NCI-H526 treated with DMSO at 0.1 percent for 48 hours (cell line): ENCODE measurements around the gene S1PR2.
"Not testable (repeated sequence)": the region's sequence is repeated elsewhere in the genome, so short reads cannot be mapped to it uniquely, and the experiment has no call there.

Experiments used
- DNase-seq: peaks from one replicate; lab custom pipeline; 2025; lab: John Stamatoyannopoulos, UW

S1PR2 gene

GRCh38 chr19:10190026-10190425, 41.1 kb downstream of the S1PR2 start:
- no peak for DNase-seq

GRCh38 chr19:10189616-10190015, 41.5 kb downstream of the S1PR2 start:
- DNase-seq, result no peak

- DNase-seq, result no peak
These were observed 43.8 kb downstream of the S1PR2 start for GRCh38 chr19:10187315-10187714.

- DNase-seq, result no peak
These were observed 46.5 kb downstream of the S1PR2 start for GRCh38 chr19:10184636-10185035.

GRCh38 chr19:10183926-10184325, 47.2 kb downstream of the S1PR2 start:
- DNase-seq, result no peak

GRCh38 chr19:10182847-10183246, 48.3 kb downstream of the S1PR2 start:
- no peak for DNase-seq

GRCh38 chr19:10182076-10182475, 49.1 kb downstream of the S1PR2 start:
- DNase-seq, result no peak

DNA sequence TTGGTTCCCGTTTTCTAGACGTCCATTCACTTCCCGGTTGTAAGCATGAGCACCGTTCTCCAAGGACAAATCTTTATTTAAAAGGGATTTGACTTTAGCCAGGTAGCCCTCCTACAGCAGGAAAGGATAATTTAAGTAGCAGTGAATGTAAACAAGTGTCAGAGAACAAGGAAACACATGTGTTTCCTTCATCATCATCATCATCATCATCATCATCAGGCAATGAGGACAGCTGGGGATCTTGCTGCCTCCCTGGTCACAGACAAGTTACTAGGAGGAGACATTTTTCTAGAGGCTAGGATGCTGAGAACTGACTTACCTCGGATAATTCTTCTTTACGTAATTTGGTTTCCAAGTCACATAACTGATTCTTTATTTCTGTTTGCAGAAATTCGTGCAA, 50.7 kb downstream of the S1PR2 start:
- DNase-seq, result no peak

DNA sequence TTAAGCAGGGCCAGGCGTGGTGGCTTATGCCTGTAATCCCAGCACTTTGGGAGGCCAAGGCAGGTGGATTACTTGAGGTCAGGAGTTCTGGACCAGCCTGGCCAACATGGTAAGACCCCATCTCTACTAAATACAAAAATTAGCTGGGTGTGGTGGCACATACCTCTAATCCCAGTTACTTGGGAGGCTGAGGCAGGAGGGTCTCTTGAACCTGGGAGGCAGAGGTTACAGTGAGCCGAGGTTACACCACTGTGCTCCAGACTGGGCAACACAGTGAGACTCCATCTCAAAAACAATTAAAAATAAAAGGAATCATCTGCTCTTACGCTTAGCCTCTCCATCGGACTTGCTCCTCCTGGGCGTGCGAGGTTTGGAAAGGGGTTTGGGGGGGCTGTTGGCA, 51.1 kb downstream of the S1PR2 start:
- DNase-seq, result not testable (repeated sequence)

DNA sequence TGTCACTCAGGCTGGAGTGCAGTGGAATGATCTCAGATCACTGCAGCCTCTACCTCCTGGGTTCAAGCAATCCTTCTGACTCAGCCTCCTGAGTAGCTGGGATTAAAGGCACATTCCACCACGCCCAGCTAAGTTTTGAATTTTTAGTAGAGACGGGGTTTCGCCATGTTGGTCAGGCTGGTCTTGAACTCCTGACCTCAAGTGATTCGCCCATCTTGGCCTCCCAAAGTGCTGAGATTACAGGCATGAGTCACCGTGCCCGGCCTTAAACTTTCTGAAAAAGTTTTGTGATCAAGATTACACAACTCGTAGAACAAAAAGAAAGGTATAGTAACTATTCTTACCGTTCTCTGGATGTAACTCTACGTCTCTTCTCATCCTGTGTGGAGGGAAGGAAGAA, 57.6 kb downstream of the S1PR2 start:
- no peak for DNase-seq
